Osteoblast (primary cell): Measurements from ENCODE around the gene HADHB. TPM values are rescaled to one million over a fixed set of nuclear protein-coding genes. Genes with fewer than 3 reads are reported as not detected.
A peak's percentile ranks its signal among the peaks of the same experiment; 100 is the strongest.

Experiments used
- DNase-seq: peaks from one replicate; pipeline ENCODE4 v3.0.0; 2011; ENCODE audit warnings: low spot score, mixed read lengths; ENCODE audit not compliant: insufficient read length; ENCODE audit errors: missing footprints
- H2AFZ ChIP-seq: 2 replicates; pipeline ENCODE4 v1.6.0; 2011; ENCODE audit warnings: mild to moderate bottlenecking, low read length
- H3K27ac ChIP-seq: 2 replicates; pipeline ENCODE4 v1.5.1; 2011; ENCODE audit warnings: mild to moderate bottlenecking, low read depth, low read length, moderate library complexity
- H3K27me3 ChIP-seq: 2 replicates; pipeline ENCODE4 v1.6.0; 2012; ENCODE audit warnings: mild to moderate bottlenecking, control low read depth, inconsistent platforms, low read length, moderate library complexity; ENCODE audit not compliant: insufficient read depth
- H3K36me3 ChIP-seq: 2 replicates; pipeline ENCODE4 v1.5.1; 2011; ENCODE audit warnings: mild to moderate bottlenecking, low read length, control low read depth, moderate library complexity; ENCODE audit not compliant: insufficient read depth
- H3K4me1 ChIP-seq: 2 replicates; pipeline ENCODE4 v1.5.1; 2011; ENCODE audit warnings: mild to moderate bottlenecking, low read length, control low read depth, moderate library complexity; ENCODE audit not compliant: insufficient read depth
- H3K4me2 ChIP-seq: 2 replicates; pipeline ENCODE4 v1.6.0; 2011; ENCODE audit warnings: mild to moderate bottlenecking, low read length; ENCODE audit not compliant: insufficient read depth
- H3K4me3 ChIP-seq: fragments of 200-600 bp; sonication (generic); 3 replicates; pipeline ENCODE4 v1.5.1; 2012; ENCODE audit warnings: mild to moderate bottlenecking, low read length, inconsistent platforms; ENCODE audit not compliant: insufficient read depth
- H3K79me2 ChIP-seq: 2 replicates; pipeline ENCODE4 v1.6.0; 2012; ENCODE audit warnings: mild to moderate bottlenecking, low read length, control low read depth, inconsistent platforms; ENCODE audit not compliant: insufficient read depth
- H3K9me3 ChIP-seq: 2 replicates; pipeline ENCODE4 v1.5.1; 2011; ENCODE audit warnings: low read depth, low read length, control low read depth
- H4K20me1 ChIP-seq: 2 replicates; pipeline ENCODE4 v1.6.0; 2012; ENCODE audit warnings: mild to moderate bottlenecking, low read length, control low read depth; ENCODE audit not compliant: insufficient read depth
- CTCF ChIP-seq: IDR thresholded peaks from 2 replicates; pipeline ENCODE4 v1.5.1; 2011; ENCODE audit warnings: mild to moderate bottlenecking, low read depth, low read length, moderate library complexity; ENCODE audit errors: extremely low read depth
- total RNA-seq: library from RNA; depleted of rRNA; stranded (reverse); fragments of >200 nt; gene quantifications from 2 replicates; pipeline ENCODE4 v1.2.3, GENCODE V29; 2012

The HADHB gene
- total RNA-seq, 1 donor = 119 TPM

GRCh38 chr2:26312471-26312870, 67.7 kb downstream of the HADHB start:
- no peak overlapping the region for H3K4me2 ChIP-seq
- peaks cover 9% of the 10 kb centered on the region for H3K27me3 ChIP-seq
- H3K4me3 ChIP-seq = no peak overlapping the region
- no peaks in the 10 kb centered on the region for H3K36me3 ChIP-seq
- no peak overlapping the region for H3K27ac ChIP-seq
- TF ChIP-seq CTCF = no peak
- no peaks in the 10 kb centered on the region for H3K9me3 ChIP-seq
- H3K4me1 ChIP-seq = no peaks in the 10 kb centered on the region
- no peaks in the 10 kb centered on the region for H4K20me1 ChIP-seq
- no peak overlapping the region for H2AFZ ChIP-seq
- no peaks in the 10 kb centered on the region for H3K79me2 ChIP-seq
- no peak for DNase-seq

- H3K9me3 ChIP-seq = no peaks in the 10 kb centered on the region
- H2AFZ ChIP-seq = no peak overlapping the region
- no peak for DNase-seq
- no peaks in the 10 kb centered on the region for H4K20me1 ChIP-seq
- H3K4me3 ChIP-seq = no peak overlapping the region
- H3K27me3 ChIP-seq = peaks cover 11% of the 10 kb centered on the region
- no peak overlapping the region for H3K4me2 ChIP-seq
- H3K4me1 ChIP-seq = no peaks in the 10 kb centered on the region
- H3K27ac ChIP-seq = no peak overlapping the region
- no peaks in the 10 kb centered on the region for H3K36me3 ChIP-seq
- no peak for TF ChIP-seq CTCF
- H3K79me2 ChIP-seq = no peaks in the 10 kb centered on the region
These were observed 68.7 kb downstream of the HADHB start for GRCh38 chr2:26313446-26313845.

- H3K4me3 ChIP-seq = no peak overlapping the region
- H3K36me3 ChIP-seq = no peaks in the 10 kb centered on the region
- no peaks in the 10 kb centered on the region for H3K4me1 ChIP-seq
- H2AFZ ChIP-seq = no peak overlapping the region
- TF ChIP-seq CTCF = no peak
- H3K9me3 ChIP-seq = no peaks in the 10 kb centered on the region
- H3K27me3 ChIP-seq = peaks cover 16% of the 10 kb centered on the region
- H3K4me2 ChIP-seq = no peak overlapping the region
- no peak for DNase-seq
- no peaks in the 10 kb centered on the region for H4K20me1 ChIP-seq
- no peak overlapping the region for H3K27ac ChIP-seq
- no peaks in the 10 kb centered on the region for H3K79me2 ChIP-seq
These were observed 69.5 kb downstream of the HADHB start for GRCh38 chr2:26314243-26314642.

GRCh38 chr2:26316041-26316440, 71.3 kb downstream of the HADHB start:
- H3K27ac ChIP-seq = no peak overlapping the region
- H3K36me3 ChIP-seq = no peaks in the 10 kb centered on the region
- no peaks in the 10 kb centered on the region for H3K4me1 ChIP-seq
- H3K79me2 ChIP-seq = no peaks in the 10 kb centered on the region
- no peak for DNase-seq
- no peaks in the 10 kb centered on the region for H4K20me1 ChIP-seq
- H3K4me2 ChIP-seq = no peak overlapping the region
- no peak overlapping the region for H2AFZ ChIP-seq
- no peak overlapping the region for H3K4me3 ChIP-seq
- TF ChIP-seq CTCF = peak; percentile 37
- H3K9me3 ChIP-seq = no peaks in the 10 kb centered on the region
- H3K27me3 ChIP-seq = peaks cover 19% of the 10 kb centered on the region
